H1 (cell line): Measurements from ENCODE around the gene ADD2. TPM values are rescaled to one million over a fixed set of nuclear protein-coding genes. Genes with fewer than 3 reads are reported as not detected.

Experiments used
- CTCF ChIA-PET: fragments of 300-600 bp; sonication (Branson Sonifier 250); formaldehyde crosslinking; loops from one replicate; lab custom pipeline; 2021; ENCODE audit not compliant: partially characterized antibody; lab: Charles Lee
- POLR2A ChIA-PET: fragments of 300-600 bp; sonication (Branson Sonifier 250); formaldehyde crosslinking; loops from one replicate; lab custom pipeline; 2021; ENCODE audit warnings: inconsistent platforms; ENCODE audit not compliant: partially characterized antibody; lab: Charles Lee
- DNase-seq, 2 experiments: peaks; one replicate each; pipeline versions ENCODE4 v3.0.0 to v3.0.0-alpha.2; 2010 to 2022; ENCODE audit warnings: low spot score in 2 of 2, low read depth in 1 of 2, mixed read lengths in 1 of 2
- FAIRE-seq: peaks from 2 replicates; lab custom pipeline; 2011; peaks lifted over from hg19 to GRCh38; lab: Jason Lieb, UNC
- H2AFZ ChIP-seq: 2 replicates; pipeline ENCODE4 v1.8.1; 2012; ENCODE audit warnings: low read length, inconsistent platforms
- H2AK5ac ChIP-seq: 2 replicates; pipeline ENCODE4 v1.6.1; 2013; ENCODE audit warnings: low read depth, low read length
- H2BK120ac ChIP-seq: replicated peaks from 2 replicates; pipeline ENCODE3; 2013; ENCODE audit warnings: low read depth, low read length, inconsistent platforms
- H2BK12ac ChIP-seq: 2 replicates; pipeline ENCODE4 v1.6.1; 2013; ENCODE audit warnings: low read depth, low read length
- H2BK15ac ChIP-seq: 2 replicates; pipeline ENCODE4 v1.6.1; 2013; ENCODE audit warnings: low read length
- H2BK20ac ChIP-seq: 2 replicates; pipeline ENCODE4 v1.6.1; 2013; ENCODE audit warnings: low read length
- H2BK5ac ChIP-seq: 2 replicates; pipeline ENCODE4 v1.6.1; 2013; ENCODE audit warnings: low read depth, low read length
- H3K14ac ChIP-seq: 2 replicates; pipeline ENCODE4 v1.6.1; 2013; ENCODE audit warnings: inconsistent platforms; ENCODE audit not compliant: insufficient read length
- H3K18ac ChIP-seq: 2 replicates; pipeline ENCODE4 v1.6.1; 2013; ENCODE audit warnings: low read length; ENCODE audit errors: extremely low read depth
- H3K23ac ChIP-seq: 2 replicates; pipeline ENCODE4 v1.6.1; 2013; ENCODE audit warnings: inconsistent platforms; ENCODE audit not compliant: insufficient read length
- H3K23me2 ChIP-seq: 2 replicates; pipeline ENCODE4 v1.6.1; 2013; ENCODE audit warnings: low read depth, low read length
- H3K27ac ChIP-seq: 2 replicates; pipeline ENCODE4 v1.6.1; 2011; ENCODE audit warnings: low read depth, low read length, inconsistent platforms
- H3K27me3 ChIP-seq, 4 experiments: replicated peaks in 1 of 4; 1 replicate in 1 of 4; 2 replicates in 3 of 4; pipeline versions ENCODE4 v1.6.1 to v1.8.1; 2011 to 2013; ENCODE audit warnings: low read length in 3 of 4, mild to moderate bottlenecking in 3 of 4, inconsistent platforms in 2 of 4, mixed read lengths in 2 of 4, moderate library complexity in 1 of 4; ENCODE audit not compliant: control insufficient read depth in 3 of 4, insufficient read depth in 3 of 4; ENCODE audit errors: extremely low read depth in 1 of 4
- H3K36me3 ChIP-seq, 4 experiments: 2 replicates each; pipeline versions ENCODE4 v1.6.1 to v1.8.1; 2011 to 2013; ENCODE audit warnings: mild to moderate bottlenecking in 4 of 4, low read length in 3 of 4, moderate library complexity in 2 of 4, control low read depth in 1 of 4, inconsistent platforms in 1 of 4; ENCODE audit not compliant: insufficient read depth in 4 of 4, control insufficient read depth in 2 of 4
- H3K4ac ChIP-seq: replicated peaks from 2 replicates; pipeline ENCODE3; 2013; ENCODE audit warnings: low read length, low read depth, mixed read lengths, inconsistent platforms; ENCODE audit not compliant: insufficient read length
- H3K4me1 ChIP-seq, 4 experiments: replicated peaks in 1 of 4; 1 replicate in 1 of 4; 2 replicates in 3 of 4; pipeline versions ENCODE4 v1.6.1 to v1.8.1; 2011 to 2013; ENCODE audit warnings: low read length in 3 of 4, inconsistent platforms in 2 of 4, mixed read lengths in 1 of 4; ENCODE audit not compliant: insufficient read depth in 4 of 4, control insufficient read depth in 3 of 4
- H3K4me2 ChIP-seq, 2 experiments: 2 replicates each; pipeline versions ENCODE4 v1.6.1 to v1.8.1; 2011 to 2013; ENCODE audit warnings: low read depth in 2 of 2, low read length in 2 of 2, control low read depth in 1 of 2, inconsistent platforms in 1 of 2, mild to moderate bottlenecking in 1 of 2; ENCODE audit not compliant: insufficient read depth in 1 of 2
- H3K4me3 ChIP-seq, 4 experiments: fragments of 200-600, 300-600 bp in 1 of 4; sonication (generic), shearing (Covaris generic), sonication (Bioruptor Twin) in 1 of 4; 2 replicates each; pipeline versions ENCODE4 v1.5.1 to v1.8.1; 2011 to 2016; ENCODE audit warnings: low read length in 4 of 4, low read depth in 3 of 4, control low read depth in 2 of 4, inconsistent platforms in 2 of 4, mild to moderate bottlenecking in 2 of 4, mixed read lengths in 1 of 4, moderate library complexity in 1 of 4; ENCODE audit not compliant: insufficient read depth in 2 of 4; ENCODE audit errors: extremely low read depth in 1 of 4
- H3K56ac ChIP-seq: replicated peaks from 2 replicates; pipeline ENCODE3; 2013; ENCODE audit warnings: low read depth, mild to moderate bottlenecking, mixed read lengths, low read length, inconsistent platforms; ENCODE audit not compliant: insufficient read length
- H3K79me1 ChIP-seq: 2 replicates; pipeline ENCODE4 v1.6.1; 2013; ENCODE audit warnings: low read depth, low read length, control low read depth
- H3K79me2 ChIP-seq, 2 experiments: 2 replicates each; pipeline versions ENCODE4 v1.6.1 to v1.8.1; 2012 to 2013; ENCODE audit warnings: low read length in 2 of 2, mild to moderate bottlenecking in 2 of 2, inconsistent platforms in 1 of 2; ENCODE audit not compliant: insufficient read depth in 2 of 2, control insufficient read depth in 1 of 2
- H3K9ac ChIP-seq, 4 experiments: replicated peaks in 1 of 4; 1 replicate in 1 of 4; 2 replicates in 3 of 4; pipeline versions ENCODE4 v1.6.1 to v1.8.1; 2011 to 2013; ENCODE audit warnings: low read depth in 3 of 4, low read length in 3 of 4, control low read depth in 2 of 4, mild to moderate bottlenecking in 2 of 4, moderate library complexity in 2 of 4, inconsistent platforms in 1 of 4; ENCODE audit errors: extremely low read depth in 1 of 4
- H3K9me3 ChIP-seq, 2 experiments: 2 replicates each; pipeline versions ENCODE4 v1.6.1 to v1.8.1; 2012 to 2013; ENCODE audit warnings: mild to moderate bottlenecking in 2 of 2, moderate library complexity in 2 of 2, control low read depth in 1 of 2, inconsistent platforms in 1 of 2, low read depth in 1 of 2, low read length in 1 of 2, mixed read lengths in 1 of 2; ENCODE audit not compliant: insufficient read depth in 2 of 2
- H4K20me1 ChIP-seq, 2 experiments: replicated peaks in 1 of 2; 2 replicates each; pipeline versions ENCODE3 to v1.8.1; 2011 to 2013; ENCODE audit warnings: inconsistent platforms in 2 of 2, low read length in 2 of 2, mild to moderate bottlenecking in 1 of 2; ENCODE audit not compliant: insufficient read depth in 2 of 2, control insufficient read depth in 1 of 2
- H4K5ac ChIP-seq: 2 replicates; pipeline ENCODE4 v1.6.1; 2013; ENCODE audit warnings: low read length, low read depth, mixed read lengths, inconsistent platforms; ENCODE audit not compliant: insufficient read length
- H4K8ac ChIP-seq: 2 replicates; pipeline ENCODE4 v1.8.0; 2013; ENCODE audit warnings: mild to moderate bottlenecking, moderate library complexity, low read length, inconsistent platforms; ENCODE audit not compliant: insufficient read depth; ENCODE audit errors: extremely low read depth
- H4K91ac ChIP-seq: replicated peaks from 2 replicates; pipeline ENCODE3; 2013; ENCODE audit warnings: low read length, mixed read lengths, inconsistent platforms; ENCODE audit not compliant: insufficient read length
- ATF3 ChIP-seq: IDR thresholded peaks from 2 replicates; pipeline ENCODE4 v1.6.1; 2011; ENCODE audit warnings: low read depth, mild to moderate bottlenecking, low read length; ENCODE audit not compliant: insufficient read depth
- BACH1 ChIP-seq: IDR thresholded peaks from 2 replicates; pipeline ENCODE4 v1.6.1; 2012; ENCODE audit warnings: low read length, improper control_type of control experiment
- CBX8 ChIP-seq: fragments of 300-800, 300-1000 bp; sonication (generic); IDR thresholded peaks from 2 replicates; pipeline ENCODE4 v1.7.1; 2016; ENCODE audit warnings: low read depth, low read length, borderline replicate concordance
- CREB1 ChIP-seq: IDR thresholded peaks from 2 replicates; pipeline ENCODE4 v1.6.1; 2012; ENCODE audit warnings: inconsistent platforms
- E2F6 ChIP-seq: IDR thresholded peaks from 2 replicates; pipeline ENCODE4 v1.6.1; 2012; ENCODE audit warnings: inconsistent platforms
- EP300 ChIP-seq, 2 experiments: IDR thresholded peaks; 1 replicate in 1 of 2; 2 replicates in 1 of 2; pipeline ENCODE4 v1.6.1; 2011 to 2012; ENCODE audit warnings: low read depth in 2 of 2, low read length in 2 of 2, mild to moderate bottlenecking in 2 of 2, borderline replicate concordance in 1 of 2, inconsistent platforms in 1 of 2, moderate library complexity in 1 of 2
- POLR2AphosphoS5 ChIP-seq: IDR thresholded peaks from 2 replicates; pipeline ENCODE4 v1.6.1; 2011; ENCODE audit warnings: low read depth, low read length
- RXRA ChIP-seq: IDR thresholded peaks from 2 replicates; pipeline ENCODE4 v1.6.1; 2011; ENCODE audit warnings: low read depth, mild to moderate bottlenecking, low read length, moderate library complexity; ENCODE audit not compliant: insufficient read depth
- SIN3A ChIP-seq, 2 experiments: IDR thresholded peaks in 1 of 2; conservative IDR thresholded peaks in 1 of 2; 2 replicates each; pipeline ENCODE4 v1.6.1; 2011 to 2012; ENCODE audit warnings: low read length in 2 of 2, improper control_type of control experiment in 1 of 2, low read depth in 1 of 2, mild to moderate bottlenecking in 1 of 2
- SP2 ChIP-seq: IDR thresholded peaks from 2 replicates; pipeline ENCODE4 v1.6.1; 2012; ENCODE audit warnings: mild to moderate bottlenecking, low read length, inconsistent platforms
- TEAD4 ChIP-seq: IDR thresholded peaks from 2 replicates; pipeline ENCODE4 v1.6.1; 2012; ENCODE audit warnings: low read depth, low read length, inconsistent platforms, mixed read lengths
- WGBS, 2 experiments: shearing (Covaris generic) in 1 of 2; methylation state at CpG; one replicate each; pipeline versions ENCODE4 v1.1.6 to v1.1.7; 2013 to 2015; ENCODE audit warnings: low lambda C conversion rate in 2 of 2, mixed read lengths in 2 of 2, inconsistent platforms in 1 of 2, low coverage in 1 of 2, missing lambda C conversion rate in 1 of 2; ENCODE audit not compliant: insufficient replicate concordance in 2 of 2, insufficient coverage in 1 of 2, insufficient read length in 1 of 2; ENCODE audit errors: extremely low coverage in 1 of 2, missing lambda C conversion rate in 1 of 2; 5-methylcytosine and 5-hydroxymethylcytosine counted together
- polyA plus RNA-seq, 7 experiments: library from polyadenylated mRNA; depleted of rRNA in 3 of 7; stranded (reverse) in 5 of 7; unstranded in 2 of 7; fragments of >200 nt in 5 of 7; fragments of 200-250 nt in 2 of 7; gene quantifications; 1 replicate in 5 of 7; 2 replicates in 1 of 7; 4 replicates in 1 of 7; pipeline versions ENCODE4 v1.2.1 to v1.2.3, GENCODE V29; 2011 to 2013; ENCODE audit warnings: missing spikeins in 2 of 7, mixed read lengths in 2 of 7
- total RNA-seq: library from RNA; stranded (reverse); fragmentation: NEBNext Ultra II Directional; extraction: Animal tissue kit (Norgen Biotek cat#: 25700); gene quantifications from 2 replicates; pipeline ENCODE4 v1.2.1, GENCODE V29; 2021

ADD2 gene
- total and polyA plus RNA-seq, 2 of the 8 experiments (the other 6 are each of a cell fraction or from before 2014, with no cell fraction given), result 58.5 to 170 TPM

GRCh38 chr2:70684846-70685622, 83.0 kb downstream of the ADD2 start:
- H4K5ac ChIP-seq, result no peak overlapping the region
- H3K4ac ChIP-seq, result no peak overlapping the region
- ChIA-PET POLR2A (interaction anchor here (1.4 kb wide), 2 partner anchors 69 to 72 kb away, joined by 4 read pairs; no protein-coding TSS in a partner anchor), CTCF (interaction anchor here (1.2 to 7.5 kb wide), 16 partner anchors 11 to 114 kb away, joined by 3 to 117 read pairs (median 12); partner anchors contain the start of genes ADD2 and FIGLA)
- no peak overlapping the region for H2AK5ac ChIP-seq
- H2BK120ac ChIP-seq, result no peak overlapping the region
- no peaks in the 10 kb centered on the region for H3K27me3 ChIP-seq
- no peak for FAIRE-seq
- no peak overlapping the region for H3K4me3 ChIP-seq
- no peak overlapping the region for H2BK5ac ChIP-seq
- peaks cover 0 to 9% (median 2%) of the 10 kb centered on the region in 4 experiments; a peak in 5 of 7 replicates for H3K4me1 ChIP-seq
- no peaks in the 10 kb centered on the region; the same call in 1 of the 2 replicates for H3K79me1 ChIP-seq
- no peak overlapping the region for H2BK15ac ChIP-seq
- no peak overlapping the region for H3K27ac ChIP-seq
- no peaks in the 10 kb centered on the region for H3K23me2 ChIP-seq
- H3K4me2 ChIP-seq, result no peak overlapping the region
- 89% methylated on average over 3 of the region's 4 CpGs; no CpG with 5 or more reads in 1 of the 2 experiments for WGBS, 2 experiments
- H3K18ac ChIP-seq, result no peak overlapping the region
- no peak for DNase-seq
- peaks cover 14 to 48% (median 41%) of the 10 kb centered on the region in 4 experiments for H3K36me3 ChIP-seq
- no peak overlapping the region for H4K8ac ChIP-seq
- no peaks in the 10 kb centered on the region for H3K79me2 ChIP-seq
- H3K14ac ChIP-seq, result no peak overlapping the region
- H2AFZ ChIP-seq, result no peak overlapping the region
- no peak overlapping the region for H4K91ac ChIP-seq
- peaks cover 0 to 3% of the 10 kb centered on the region in 2 experiments for H4K20me1 ChIP-seq
- no peak overlapping the region for H3K9ac ChIP-seq
- H3K56ac ChIP-seq, result no peak overlapping the region
- H2BK12ac ChIP-seq, result no peak overlapping the region
- no peak overlapping the region for H3K23ac ChIP-seq
- H3K9me3 ChIP-seq, result no peaks in the 10 kb centered on the region
- no peak overlapping the region for H2BK20ac ChIP-seq
- no peak for TF ChIP-seq RXRA
- TF ChIP-seq E2F6, result no peak
- no peak for TF ChIP-seq SIN3A (conservative IDR thresholded peaks at IDR 0.05 in 1 of 2, IDR thresholded peaks at IDR 0.05 in 1 of 2; ENCODE audit: low read depth in 1 of 2, low read length in 2 of 2)
- TF ChIP-seq CBX8, result no peak
- no peak for TF ChIP-seq EP300 (IDR thresholded peaks at IDR 0.05; ENCODE audit: borderline replicate concordance in 1 of 2, low read depth in 2 of 2, low read length in 2 of 2)
- TF ChIP-seq ATF3, result no peak
- TF ChIP-seq SP2, result no peak
- TF ChIP-seq POLR2AphosphoS5, result no peak
- no peak for TF ChIP-seq CREB1
- TF ChIP-seq TEAD4, result no peak
- TF ChIP-seq BACH1, result no peak
